Posterior cingulate gyrus (tissue), 11 donors: ENCODE results near the gene AMIGO1.
A peak's percentile ranks its signal among the peaks of the same experiment; 100 is the strongest.

Experiments
- DNase-seq, 10 donors: peaks; one replicate each; pipeline versions ENCODE4 v3.0.0 to v3.0.0-alpha.2; 2020 to 2021; ENCODE audit warnings: mixed read lengths in 3 of 10
- intact Hi-C: fragments of 100-400 bp; cut with DNase I; formaldehyde crosslinking; loops from one replicate; pipeline ENCODE4 v1.15.1; 2023

The AMIGO1 gene, protein sequence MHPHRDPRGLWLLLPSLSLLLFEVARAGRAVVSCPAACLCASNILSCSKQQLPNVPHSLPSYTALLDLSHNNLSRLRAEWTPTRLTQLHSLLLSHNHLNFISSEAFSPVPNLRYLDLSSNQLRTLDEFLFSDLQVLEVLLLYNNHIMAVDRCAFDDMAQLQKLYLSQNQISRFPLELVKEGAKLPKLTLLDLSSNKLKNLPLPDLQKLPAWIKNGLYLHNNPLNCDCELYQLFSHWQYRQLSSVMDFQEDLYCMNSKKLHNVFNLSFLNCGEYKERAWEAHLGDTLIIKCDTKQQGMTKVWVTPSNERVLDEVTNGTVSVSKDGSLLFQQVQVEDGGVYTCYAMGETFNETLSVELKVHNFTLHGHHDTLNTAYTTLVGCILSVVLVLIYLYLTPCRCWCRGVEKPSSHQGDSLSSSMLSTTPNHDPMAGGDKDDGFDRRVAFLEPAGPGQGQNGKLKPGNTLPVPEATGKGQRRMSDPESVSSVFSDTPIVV

DNA sequence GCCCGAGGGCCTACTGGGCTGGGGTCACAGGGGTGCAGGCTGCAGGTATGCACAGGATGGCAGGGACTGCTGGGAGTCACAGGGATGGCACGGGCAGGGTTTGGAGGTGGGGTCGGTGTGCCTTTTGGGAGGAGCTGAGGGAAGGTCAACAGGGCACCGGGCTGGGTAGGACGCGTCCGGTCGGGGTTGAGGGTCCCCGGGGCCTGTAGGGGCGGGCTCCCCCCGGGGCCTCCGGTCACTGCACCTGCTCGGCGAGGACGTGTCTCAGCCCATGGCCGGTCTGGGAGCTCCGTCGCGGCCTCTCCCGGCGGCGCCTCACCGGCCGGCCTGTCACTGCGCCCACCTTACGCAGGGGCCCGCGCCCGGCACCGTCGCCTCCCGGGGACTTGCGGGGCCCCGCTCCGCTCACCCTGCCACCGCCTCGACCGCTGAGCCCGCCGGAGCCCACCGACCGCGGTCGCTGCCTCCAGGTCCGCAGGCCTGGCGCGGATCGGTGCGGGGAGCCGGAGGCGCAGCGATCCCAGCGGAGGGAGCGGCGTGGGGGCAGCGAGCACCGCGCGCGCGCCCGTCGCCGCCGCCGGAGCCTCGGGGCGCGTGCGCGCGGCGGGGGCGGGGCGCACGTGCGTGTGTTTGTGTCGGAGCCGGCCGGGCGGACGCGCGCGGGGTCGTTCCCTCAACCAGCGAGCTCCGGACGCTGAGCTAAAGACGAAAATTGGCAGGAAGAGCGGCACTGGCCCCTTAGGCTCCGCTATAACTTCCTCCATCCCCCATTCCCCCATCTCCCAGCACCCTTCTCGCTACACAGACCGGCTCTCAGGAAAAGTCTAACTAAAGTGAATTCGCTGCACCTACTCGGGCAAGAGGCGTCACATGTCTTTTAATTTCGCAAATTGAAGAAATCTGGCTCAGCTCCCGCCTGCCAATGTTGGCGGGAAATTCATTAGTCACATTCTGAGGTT lies at the start of gene AMIGO1:
TSS of gene AMIGO1 (minus strand) at position 552 of the 959 bp plus-strand sequence. CDS start 815 bp downstream, outside the sequence.
- intact Hi-C loops = no loop called here
- peak in 6 of 10 donors; percentile 37 to 92 (median 72) for DNase-seq

DNA sequence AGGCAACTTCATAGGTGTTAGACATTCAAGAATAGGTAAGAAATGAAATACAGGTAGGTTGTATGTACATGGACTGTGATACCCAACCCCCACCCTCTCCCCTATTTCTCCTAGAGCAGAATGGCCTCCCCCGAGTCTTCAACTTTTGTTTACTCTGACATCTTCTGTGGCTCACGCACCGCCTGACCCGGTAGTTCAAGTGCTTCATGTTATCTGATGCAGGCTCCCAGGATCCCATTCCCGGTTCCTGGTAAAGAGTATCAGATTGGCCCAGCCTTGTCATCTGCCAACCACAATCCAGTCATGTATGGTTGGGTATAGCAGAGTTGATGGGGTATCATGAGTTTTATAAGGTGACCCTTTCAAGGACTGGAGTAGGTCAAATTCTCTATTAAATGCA lies 48.0 kb upstream of the AMIGO1 start:
- intact Hi-C loops = no loop called here
- no peak for DNase-seq

- intact Hi-C loops = no loop called here
- no peak for DNase-seq
Measured at GRCh38 chr1:109556563-109556962, 47.0 kb upstream of the AMIGO1 start.

- intact Hi-C loops = loop anchor here (5.0 kb wide), 2 partner anchors 84 to 434 kb away; partner anchors contain the start of gene AHCYL1
- peak; percentile 95 to 100 (median 98) for DNase-seq
Measured at GRCh38 chr1:109548321-109549267, 39.1 kb upstream of the AMIGO1 start, which contains the start of gene GNAI3. Gene GNAI3 (plus strand): TSS chr1:109548615. CDS start chr1:109548721, 106 bp downstream.

- no peak for DNase-seq
- intact Hi-C loops = loop anchor here (5.0 kb wide), 2 partner anchors 85 to 435 kb away; partner anchors contain the start of gene AHCYL1
Measured at GRCh38 chr1:109547463-109548320, 38.2 kb upstream of the AMIGO1 start.

GRCh38 chr1:109546311-109547109 lies 37.0 kb upstream of the AMIGO1 start:
- DNase-seq = peak; percentile 69 to 97 (median 88)
- intact Hi-C loops = loop anchor here (1.0 to 5.0 kb wide), 3 partner anchors 86 to 436 kb away; partner anchors contain the start of gene AHCYL1

GRCh38 chr1:109543988-109544735 lies 34.6 kb upstream of the AMIGO1 start:
- DNase-seq = no peak
- intact Hi-C loops = no loop called here

- intact Hi-C loops = no loop called here
- DNase-seq = no peak
Measured at GRCh38 chr1:109543283-109543987, 33.9 kb upstream of the AMIGO1 start.

GRCh38 chr1:109542657-109543056 lies 33.1 kb upstream of the AMIGO1 start:
- no peak for DNase-seq
- intact Hi-C loops = no loop called here

DNA sequence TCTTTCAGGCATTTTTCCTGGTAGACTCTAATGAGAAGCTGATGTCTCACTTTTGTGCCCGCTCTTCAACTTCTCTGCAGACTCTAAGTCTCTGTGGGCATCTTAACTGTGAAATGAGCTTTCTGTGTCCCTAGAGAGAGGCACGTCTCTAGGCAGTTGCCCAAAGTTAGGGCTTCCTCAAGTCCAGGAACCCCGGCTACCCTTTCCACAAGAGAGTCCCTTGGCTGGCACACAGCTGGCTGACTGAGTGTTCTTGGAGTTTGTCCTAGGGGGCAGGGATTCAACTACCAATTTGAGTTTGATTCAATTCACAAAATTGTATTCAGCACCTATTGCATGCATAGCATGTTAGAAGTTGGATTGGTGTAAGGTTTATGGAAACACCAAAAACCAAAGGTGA lies 31.6 kb upstream of the AMIGO1 start:
- intact Hi-C loops = no loop called here
- no peak for DNase-seq

GRCh38 chr1:109539676-109540075 lies 30.1 kb upstream of the AMIGO1 start, which contains the start of gene GPR61:
Gene GPR61 (plus strand): TSS chr1:109539872. CDS start chr1:109543023, 3,151 bp downstream.
- intact Hi-C loops = loop anchor here (10.0 kb wide), 1 partner anchor 275 kb away; no protein-coding TSS in a partner anchor
- peak in 8 of 10 donors; percentile 63 to 97 (median 80) for DNase-seq

- intact Hi-C loops = loop anchor here (10.0 kb wide), 1 partner anchor 274 kb away; no protein-coding TSS in a partner anchor
- no peak for DNase-seq
Measured at GRCh38 chr1:109538827-109539555, 29.5 kb upstream of the AMIGO1 start.

GRCh38 chr1:109537450-109538178 lies 28.1 kb upstream of the AMIGO1 start:
- no peak for DNase-seq
- intact Hi-C loops = loop anchor here (10.0 kb wide), 1 partner anchor 273 kb away; no protein-coding TSS in a partner anchor

GRCh38 chr1:109535971-109536491 lies 26.5 kb upstream of the AMIGO1 start:
- intact Hi-C loops = loop anchor here (10.0 kb wide), 1 partner anchor 271 kb away; no protein-coding TSS in a partner anchor
- peak; percentile 60 to 95 (median 70) for DNase-seq
